Prostate gland (tissue), 2 donors: Measurements from ENCODE around the gene RNF187. TPM values are rescaled to one million over a fixed set of nuclear protein-coding genes. Genes with fewer than 3 reads are reported as not detected.

Source experiments
- DNase-seq: peaks from one replicate; pipeline ENCODE4 v3.0.0-alpha.2; 2019; ENCODE audit warnings: low spot score
- H3K27ac ChIP-seq, 2 donors: fragments of 200-600 bp; sonication (generic); 2 replicates each; pipeline ENCODE4 v1.5.1; 2017 to 2019
- H3K27me3 ChIP-seq: fragments of 200-600 bp; sonication (generic); replicated peaks from 2 replicates; pipeline ENCODE4 v1.5.1; 2019; ENCODE audit not compliant: insufficient read depth
- H3K36me3 ChIP-seq, 2 donors: fragments of 200-600 bp; sonication (generic); 1 replicate in 1 of 2; 2 replicates in 1 of 2; pipeline versions ENCODE4 v1.5.1 to v1.8.1; 2017 to 2019
- H3K4me1 ChIP-seq: fragments of 200-600 bp; sonication (generic); replicated peaks from 2 replicates; pipeline ENCODE4 v1.5.1; 2019
- H3K4me3 ChIP-seq, 2 donors: fragments of 200-600 bp; sonication (generic); 2 replicates each; pipeline ENCODE4 v1.5.1; 2017 to 2019
- H3K9me3 ChIP-seq: fragments of 200-600 bp; sonication (generic); 2 replicates; pipeline ENCODE4 v1.5.1; 2017
- CTCF ChIP-seq, 4 experiments: fragments of 200-600 bp in 2 of 4; fragments of 450-650 bp in 2 of 4; sonication (generic) in 2 of 4; IDR thresholded peaks; 1 replicate in 3 of 4; 2 replicates in 1 of 4; pipeline ENCODE4 v1.5.1; 2016 to 2019; ENCODE audit warnings: antibody characterized with exemption in 4 of 4, mild to moderate bottlenecking in 2 of 4, moderate library complexity in 2 of 4
- POLR2A ChIP-seq: fragments of 450-650 bp; IDR thresholded peaks from one replicate; pipeline ENCODE4 v1.6.1; 2016; ENCODE audit warnings: antibody characterized with exemption, mild to moderate bottlenecking
- POLR2AphosphoS5 ChIP-seq: sonication (generic); formaldehyde crosslinking; IDR thresholded peaks from one replicate; pipeline ENCODE4 v1.6.1; 2017; ENCODE audit warnings: antibody characterized with exemption
- WGBS: methylation state at CpG from one replicate; pipeline ENCODE4 v1.1.5; 2018; 5-methylcytosine and 5-hydroxymethylcytosine counted together
- intact Hi-C: fragments of 100-400 bp; cut with DNase I; formaldehyde crosslinking; loops from one replicate; pipeline ENCODE4 v1.14.2; 2022
- total RNA-seq, 2 donors: library from RNA; depleted of rRNA; stranded (reverse); fragments of >200 nt; gene quantifications; one replicate each; pipeline ENCODE4 v1.1.0, GENCODE V29; 2016

The RNF187 gene
- total RNA-seq, 2 donors from 2014 or later, result 83.7 to 130 TPM

GRCh38 chr1:228443395-228443794 is 43.8 kb upstream of the RNF187 start:
- H3K4me1 ChIP-seq, result no peaks in the 10 kb centered on the region
- H3K4me3 ChIP-seq, result no peak overlapping the region
- H3K9me3 ChIP-seq, result no peaks in the 10 kb centered on the region
- TF ChIP-seq CTCF (IDR thresholded peaks at IDR 0.05) (no peak), POLR2AphosphoS5 (no peak), POLR2A (no peak)
- no peak for DNase-seq
- intact Hi-C loops, result no loop called here
- H3K27ac ChIP-seq, result no peak overlapping the region
- peaks cover 6% of the 10 kb centered on the region for H3K27me3 ChIP-seq
- H3K36me3 ChIP-seq, result no peaks in the 10 kb centered on the region

DNA sequence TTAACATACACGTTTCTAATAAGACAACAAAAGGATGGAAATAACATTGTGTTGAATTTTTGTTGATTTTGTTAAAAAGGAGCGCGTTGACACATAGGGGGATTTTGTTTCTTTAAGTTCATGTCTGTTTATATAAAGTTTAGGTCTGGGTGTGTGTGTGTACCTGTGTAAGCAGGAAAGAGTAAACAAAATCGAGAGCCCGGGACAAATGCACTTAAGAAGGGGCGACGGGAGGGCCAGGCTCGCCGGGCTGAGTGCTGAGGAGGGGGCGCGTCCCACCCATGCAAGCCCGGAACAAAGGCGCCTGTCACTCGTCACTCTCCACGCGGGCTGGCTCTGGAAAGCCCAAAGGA is 41.7 kb upstream of the RNF187 start:
- Histone ChIP-seq H3K36me3 (no peaks in the 10 kb centered on the region), H3K27ac (no peak overlapping the region), H3K27me3 (peaks cover 6% of the 10 kb centered on the region), H3K4me1 (no peaks in the 10 kb centered on the region), H3K9me3 (no peaks in the 10 kb centered on the region), H3K4me3 (peak overlapping the region in 1 of 2 donors; percentile 14)
- TF ChIP-seq POLR2AphosphoS5 (no peak), CTCF (IDR thresholded peaks at IDR 0.05) (no peak), POLR2A (no peak)
- intact Hi-C loops, result no loop called here
- WGBS, result 4% methylated on average over 16 of the region's 16 CpGs
- DNase-seq, result no peak

DNA sequence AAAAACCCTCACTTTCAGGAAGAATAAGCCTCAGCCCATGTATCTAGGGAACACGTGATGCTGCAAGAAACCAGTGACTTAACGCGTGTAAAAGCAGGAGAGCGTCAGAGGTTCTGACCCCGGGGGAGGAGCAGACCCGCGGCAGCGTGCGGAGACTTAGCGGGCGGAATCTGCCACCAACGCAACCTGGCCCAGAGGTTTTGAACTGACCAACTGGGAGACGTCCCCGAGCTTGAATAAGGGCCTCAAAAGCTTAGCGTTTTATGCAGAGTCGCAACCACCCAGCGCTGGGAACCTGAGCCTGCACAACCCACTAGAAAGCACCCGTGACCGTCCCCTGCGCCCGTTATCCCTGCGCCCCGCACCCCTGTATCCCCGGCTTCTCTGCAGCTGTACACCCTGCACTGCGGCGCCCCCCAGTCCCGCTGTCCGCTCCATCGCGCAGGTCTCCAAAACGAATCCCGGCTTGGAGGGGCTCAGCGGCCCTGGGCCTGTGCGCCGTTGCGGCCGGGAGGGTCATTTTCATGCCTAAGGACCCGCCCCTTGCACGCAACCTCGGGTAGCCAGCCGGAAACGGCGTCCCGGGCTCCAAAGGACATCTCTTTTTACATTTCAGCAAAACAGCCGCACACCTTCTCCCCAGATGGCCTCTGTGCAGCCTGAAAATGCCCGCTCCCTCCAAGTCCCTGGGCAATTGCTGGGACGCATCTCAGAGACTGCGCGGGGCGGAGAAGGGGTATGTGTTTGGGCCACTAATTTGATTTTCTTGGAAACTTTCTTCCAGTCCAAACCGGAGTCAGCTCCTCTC is 41.1 kb upstream of the RNF187 start:
- Histone ChIP-seq H3K4me1 (no peaks in the 10 kb centered on the region), H3K9me3 (no peaks in the 10 kb centered on the region), H3K27me3 (peaks cover 6% of the 10 kb centered on the region), H3K36me3 (no peaks in the 10 kb centered on the region), H3K4me3 (peak overlapping the region in 1 of 2 donors; percentile 14), H3K27ac (no peak overlapping the region)
- DNase-seq, result no peak
- WGBS, result 7% methylated on average over 49 of the region's 51 CpGs
- TF ChIP-seq CTCF (IDR thresholded peaks at IDR 0.05) (no peak), POLR2A (no peak), POLR2AphosphoS5 (no peak)
- intact Hi-C loops, result no loop called here

- no peak for TF ChIP-seq POLR2A
- no peak for TF ChIP-seq POLR2AphosphoS5
- peaks cover 6% of the 10 kb centered on the region for H3K27me3 ChIP-seq
- no peak for DNase-seq
- no peak overlapping the region for H3K4me3 ChIP-seq
- WGBS, result 69% methylated on average over 15 of the region's 15 CpGs
- H3K4me1 ChIP-seq, result no peaks in the 10 kb centered on the region
- intact Hi-C loops, result no loop called here
- H3K27ac ChIP-seq, result no peak overlapping the region
- H3K36me3 ChIP-seq, result no peaks in the 10 kb centered on the region
- H3K9me3 ChIP-seq, result no peaks in the 10 kb centered on the region
Observed at GRCh38 chr1:228446852-228447251, 40.3 kb upstream of the RNF187 start.

- H3K4me1 ChIP-seq, result no peaks in the 10 kb centered on the region
- no peak overlapping the region for H3K4me3 ChIP-seq
- no peak overlapping the region for H3K27ac ChIP-seq
- DNase-seq, result no peak
- peaks cover 6% of the 10 kb centered on the region for H3K27me3 ChIP-seq
- no peaks in the 10 kb centered on the region for H3K9me3 ChIP-seq
- no peaks in the 10 kb centered on the region for H3K36me3 ChIP-seq
- WGBS, result 76% methylated on average over 6 of the region's 6 CpGs
- intact Hi-C loops, result no loop called here
- no peak for TF ChIP-seq CTCF (IDR thresholded peaks at IDR 0.05)
- no peak for TF ChIP-seq POLR2A
Observed at GRCh38 chr1:228448372-228448771, 38.8 kb upstream of the RNF187 start.
